K562 (cell line): ENCODE data around the gene THUMPD1. TPM values are rescaled to one million over a fixed set of nuclear protein-coding genes. Genes with fewer than 3 reads are reported as not detected.

Experiments used
- ADNP ChIP-seq: fragments of 200-800 bp; sonication (Bioruptor generic); IDR thresholded peaks from 2 replicates; pipeline ENCODE4 v1.6.1; 2016; ENCODE audit warnings: missing genetic modification characterization, missing compliant biosample characterization
- ARID3A ChIP-seq: IDR thresholded peaks from 2 replicates; pipeline ENCODE4 v1.6.1; 2012; ENCODE audit warnings: low read depth, low read length, improper control_type of control experiment, borderline replicate concordance
- CEBPZ ChIP-seq: fragments of 150-350 bp; IDR thresholded peaks from 2 replicates; pipeline ENCODE4 v1.6.1; 2014; ENCODE audit warnings: low read depth, mild to moderate bottlenecking, low read length, borderline replicate concordance
- HNRNPK ChIP-seq: fragments of 200-400 bp; formaldehyde crosslinking; IDR thresholded peaks from one replicate; pipeline ENCODE4 v1.6.1; 2018; ENCODE audit warnings: mild to moderate bottlenecking, low read depth, low read length; ENCODE audit not compliant: poor library complexity, severe bottlenecking
- KLF13 ChIP-seq: fragments of 450-650 bp; IDR thresholded peaks from 2 replicates; pipeline ENCODE4 v1.6.1; 2016; ENCODE audit warnings: missing genetic modification characterization, low read depth, mild to moderate bottlenecking, missing compliant biosample characterization, moderate library complexity, borderline replicate concordance
- MXI1 ChIP-seq: IDR thresholded peaks from 2 replicates; pipeline ENCODE4 v1.6.1; 2011; ENCODE audit warnings: low read depth, mild to moderate bottlenecking, improper control_type of control experiment, low read length
- NFE2 ChIP-seq: IDR thresholded peaks from 2 replicates; pipeline ENCODE4 v1.6.1; 2014; ENCODE audit warnings: antibody characterized with exemption, low read depth
- PBX2 ChIP-seq, 2 experiments: IDR thresholded peaks in 1 of 2; conservative IDR thresholded peaks in 1 of 2; 2 replicates each; pipeline ENCODE4 v1.6.1; 2016; ENCODE audit warnings: low read depth in 2 of 2, mild to moderate bottlenecking in 1 of 2, missing compliant biosample characterization in 1 of 2, missing genetic modification characterization in 1 of 2, moderate library complexity in 1 of 2
- PHF21A ChIP-seq: fragments of 450-650 bp; IDR thresholded peaks from 2 replicates; pipeline ENCODE4 v1.6.1; 2017; ENCODE audit warnings: low read depth, borderline replicate concordance
- POLR2AphosphoS2 ChIP-seq: IDR thresholded peaks from 2 replicates; pipeline ENCODE4 v1.6.1; 2012; ENCODE audit warnings: low read length, improper control_type of control experiment
- SMAD2 ChIP-seq: fragments of 150-350 bp; IDR thresholded peaks from 2 replicates; pipeline ENCODE4 v1.6.1; 2014; ENCODE audit warnings: low read depth, mild to moderate bottlenecking, low read length
- ZC3H4 ChIP-seq: sonication (generic); formaldehyde crosslinking; IDR thresholded peaks from 2 replicates; pipeline ENCODE4 v1.9.0; 2021; ENCODE audit warnings: missing genetic modification reagents, borderline replicate concordance
- ZNF592 ChIP-seq: fragments of 450-650 bp; IDR thresholded peaks from 2 replicates; pipeline ENCODE4 v1.6.1; 2017; ENCODE audit warnings: antibody characterized with exemption, mild to moderate bottlenecking
- polyA plus RNA-seq, 8 experiments: library from polyadenylated mRNA; depleted of rRNA in 4 of 8; stranded (reverse) in 5 of 8; unstranded in 3 of 8; fragments of >200 nt; fragmentation: Nextera tagmentation in 2 of 8; fragmentation: Illumina TruSeq in 1 of 8; extraction: Ambion mirVana in 2 of 8; extraction: Trizol in 1 of 8; gene quantifications; 2 replicates each; pipeline versions ENCODE4 v1.2.1 to v1.2.3, GENCODE V29; 2011 to 2014; ENCODE audit warnings: inconsistent platforms in 1 of 8, missing spikeins in 1 of 8
- total RNA-seq, 7 experiments: library from RNA; depleted of rRNA in 6 of 7; stranded (reverse); fragments of >200 nt in 6 of 7; fragmentation: Illumina TruSeq in 2 of 7; extraction: Trizol in 2 of 7; gene quantifications; 2 replicates each; pipeline versions ENCODE4 v1.2.1 to v1.2.3, GENCODE V29; 2011 to 2021; ENCODE audit warnings: low replicate concordance in 1 of 7

THUMPD1 gene
- total and polyA plus RNA-seq, 9 of the 15 experiments (the other 6 are each of a cell fraction or from before 2014, with no cell fraction given): 37.8 to 101 (median 56.8) TPM

GRCh38 chr16:20747030-20747816, 5.6 kb upstream of the THUMPD1 start (continued):
- TF ChIP-seq ZNF592 (peak; percentile 50; the same call in 1 of the 2 replicates), ARID3A (peak; percentile 71; the same call in 1 of the 2 replicates), KLF13 (tag) (peak; percentile 78), CEBPZ (peak; percentile 66; the same call in 1 of the 2 replicates), PBX2 (CRISPR knock-in tag; IDR thresholded peaks at IDR 0.05; ENCODE audit: low read depth) (no peak; the same call in 1 of the 2 replicates), PBX2 (tag; conservative IDR thresholded peaks at IDR 0.05; ENCODE audit: low read depth) (peak; percentile 88), ZC3H4 (CRISPR knock-in tag) (no peak), NFE2 (peak; percentile 72), ADNP (peak; percentile 78), HNRNPK (no peak), MXI1 (no peak), PHF21A (no peak), SMAD2 (no peak), POLR2AphosphoS2 (no peak)
